Stimulated activated CD8-positive, alpha-beta memory T cell treated with anti-CD3 and anti-CD28 coated beads, Interleukin-7, amount 100 ng/mL, for 1 hour (primary cell): ENCODE results near the gene B4GALT4.
A peak's percentile ranks its signal among the peaks of the same experiment; 100 is the strongest.
"Not testable (repeated sequence)": the region's sequence is repeated elsewhere in the genome, so short reads cannot be mapped to it uniquely, and the experiment has no call there.

Source experiments
- DNase-seq, 2 donors: peaks; one replicate each; pipeline ENCODE4 v3.0.0-alpha.2; 2020; ENCODE audit warnings: low read depth in 2 of 2

B4GALT4 gene, protein sequence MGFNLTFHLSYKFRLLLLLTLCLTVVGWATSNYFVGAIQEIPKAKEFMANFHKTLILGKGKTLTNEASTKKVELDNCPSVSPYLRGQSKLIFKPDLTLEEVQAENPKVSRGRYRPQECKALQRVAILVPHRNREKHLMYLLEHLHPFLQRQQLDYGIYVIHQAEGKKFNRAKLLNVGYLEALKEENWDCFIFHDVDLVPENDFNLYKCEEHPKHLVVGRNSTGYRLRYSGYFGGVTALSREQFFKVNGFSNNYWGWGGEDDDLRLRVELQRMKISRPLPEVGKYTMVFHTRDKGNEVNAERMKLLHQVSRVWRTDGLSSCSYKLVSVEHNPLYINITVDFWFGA

DNA sequence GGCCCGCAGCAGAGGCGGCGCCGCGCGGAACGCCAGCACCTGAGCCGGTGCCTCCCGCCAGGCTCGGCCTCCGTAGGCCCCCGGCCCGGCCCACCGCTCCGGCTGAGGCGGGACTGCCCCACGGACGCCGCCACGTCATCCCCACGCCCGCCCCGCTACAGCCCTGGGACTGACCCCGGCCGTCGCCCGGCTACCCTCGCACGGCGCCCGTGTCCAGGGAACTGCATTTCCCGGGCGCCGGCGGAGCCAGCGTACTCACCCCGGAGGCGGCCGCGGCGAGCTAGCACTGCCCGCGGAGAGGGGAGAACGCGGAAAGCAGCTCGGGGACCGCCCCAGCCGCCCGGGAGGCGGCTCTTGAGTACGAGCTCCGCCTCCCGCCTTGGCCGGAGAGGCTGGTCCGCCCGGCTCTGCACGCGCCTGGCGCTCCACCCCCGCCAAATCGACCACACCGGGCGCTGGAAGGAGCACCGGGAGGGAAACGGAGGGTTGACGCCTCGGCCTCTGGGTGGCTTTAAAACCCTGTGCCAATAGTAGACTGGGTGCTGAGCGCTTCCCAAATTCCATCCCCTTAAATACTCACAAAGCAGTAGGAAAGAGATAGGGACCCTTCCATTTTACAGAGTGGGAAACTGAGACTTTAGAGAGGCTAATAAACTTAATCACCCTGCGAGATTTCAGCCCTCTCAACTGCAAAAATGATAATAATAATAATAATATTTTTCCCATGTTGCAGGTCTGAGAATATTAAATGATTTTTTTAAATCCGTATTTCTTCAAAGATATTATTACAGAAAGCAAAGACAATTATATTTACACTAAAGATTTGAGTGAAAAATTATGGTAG lies at the start of gene B4GALT4:
B4GALT4 (minus strand) TSS at position 288 of the 844 bp plus-strand sequence. CDS start 10,779 bp downstream, outside the sequence.
- peak; percentile 37 to 49 for DNase-seq

DNA sequence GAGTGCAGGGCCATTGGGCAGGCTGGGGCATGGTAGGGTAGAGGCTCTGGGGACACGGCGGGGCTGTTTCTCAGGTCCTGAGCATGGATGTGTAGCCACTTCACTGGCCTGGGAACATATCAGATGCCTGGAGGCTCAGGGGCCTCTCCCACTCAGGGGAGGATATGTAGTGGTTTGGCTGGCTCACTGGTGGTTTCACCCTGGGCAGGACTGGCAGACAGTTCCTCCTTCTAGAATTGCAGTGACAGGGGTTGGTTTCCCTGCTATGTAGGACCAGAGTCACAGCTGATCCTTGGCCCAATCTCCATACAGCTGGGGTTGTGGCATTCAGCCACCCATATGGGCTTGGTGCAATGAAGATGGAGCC lies 48.7 kb upstream of the B4GALT4 start:
- DNase-seq = no peak

DNA sequence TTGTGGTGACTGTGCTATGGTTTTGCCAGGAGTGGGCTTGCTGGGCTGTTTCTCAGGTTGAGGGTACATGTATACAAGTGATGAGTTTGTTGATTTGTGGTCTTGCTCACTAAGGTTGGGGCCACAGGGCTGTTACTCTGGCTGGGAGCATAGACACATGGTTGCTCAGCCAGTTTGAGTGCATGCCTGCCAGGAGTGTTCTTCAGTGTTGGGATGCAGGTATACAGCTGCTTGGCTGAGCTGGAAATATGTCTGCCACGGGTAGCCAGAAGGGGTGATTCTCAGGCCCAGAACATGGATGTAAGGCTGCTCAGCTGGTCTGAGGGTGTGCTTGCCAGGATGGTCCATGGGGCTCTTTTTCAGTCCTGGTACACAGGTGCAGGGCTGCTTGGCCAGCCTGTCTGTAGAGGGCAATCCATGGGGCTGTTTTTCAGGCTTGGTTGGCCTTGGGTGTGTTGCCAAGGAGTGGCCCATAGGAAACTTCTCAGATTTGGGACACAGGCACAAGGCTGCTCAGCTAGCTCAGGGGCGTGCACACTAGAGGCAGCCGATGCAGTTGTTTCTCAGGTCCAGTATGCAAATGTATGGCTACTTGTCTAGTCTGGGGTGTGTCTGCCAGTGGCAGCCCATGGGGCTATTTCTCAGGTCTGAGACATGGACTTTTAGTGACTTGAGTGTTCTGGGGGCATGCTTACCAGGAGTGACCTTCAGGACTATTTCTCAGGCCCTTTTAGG lies 48.2 kb upstream of the B4GALT4 start:
- no peak for DNase-seq

DNA sequence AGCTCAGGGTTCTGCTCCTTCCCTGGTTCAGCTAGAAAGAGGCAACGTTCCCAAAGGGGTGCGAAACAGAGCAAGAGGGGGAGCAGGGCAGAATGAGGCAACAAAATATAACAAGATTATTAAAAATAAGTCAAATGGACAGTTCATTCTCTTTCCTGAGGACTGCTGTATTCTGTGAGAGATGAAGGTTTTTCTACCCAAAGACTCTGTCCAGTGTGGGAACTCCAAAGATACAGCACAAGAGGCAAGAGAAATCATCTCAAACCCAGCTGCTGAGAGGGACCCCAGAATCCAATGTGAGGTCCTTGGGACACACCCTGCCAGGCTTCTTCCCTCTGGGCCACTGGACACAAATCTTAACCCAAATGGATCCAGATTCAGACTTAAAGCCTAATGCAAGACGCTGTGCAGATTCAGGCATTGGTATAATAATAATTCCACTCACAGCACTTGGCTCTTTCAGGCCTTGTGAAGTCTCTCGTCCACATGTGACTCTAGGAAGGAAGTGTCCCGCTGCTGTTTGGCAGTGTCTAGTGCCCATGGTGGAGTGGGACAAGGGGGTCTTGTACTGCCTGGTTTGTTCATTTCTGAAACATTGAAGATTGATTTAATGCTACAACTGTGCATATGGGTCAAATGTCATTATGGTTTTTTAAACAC lies 39.0 kb upstream of the B4GALT4 start:
- DNase-seq = no peak

DNA sequence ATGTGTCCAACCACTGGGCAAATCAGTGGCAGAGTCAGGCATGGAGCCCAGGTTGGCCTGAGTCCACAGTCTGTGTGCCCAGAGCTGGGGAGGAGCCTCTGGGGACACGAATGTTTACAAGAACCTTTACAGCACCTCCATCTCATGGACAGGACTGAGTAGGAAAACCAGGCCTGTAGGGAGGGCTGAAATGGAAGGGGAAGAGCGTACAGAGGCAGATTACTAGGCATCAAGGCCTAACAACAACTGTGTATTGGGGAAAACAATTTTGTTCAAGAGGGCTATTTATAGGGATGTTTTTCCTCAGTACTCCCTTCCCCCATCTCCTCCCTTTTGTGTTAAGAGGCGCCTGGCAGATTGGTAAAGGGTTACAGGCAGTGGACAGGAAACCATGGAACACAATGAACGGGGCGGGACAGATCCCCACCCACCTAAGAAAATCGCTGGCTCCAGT lies 38.5 kb upstream of the B4GALT4 start:
- no peak for DNase-seq

DNA sequence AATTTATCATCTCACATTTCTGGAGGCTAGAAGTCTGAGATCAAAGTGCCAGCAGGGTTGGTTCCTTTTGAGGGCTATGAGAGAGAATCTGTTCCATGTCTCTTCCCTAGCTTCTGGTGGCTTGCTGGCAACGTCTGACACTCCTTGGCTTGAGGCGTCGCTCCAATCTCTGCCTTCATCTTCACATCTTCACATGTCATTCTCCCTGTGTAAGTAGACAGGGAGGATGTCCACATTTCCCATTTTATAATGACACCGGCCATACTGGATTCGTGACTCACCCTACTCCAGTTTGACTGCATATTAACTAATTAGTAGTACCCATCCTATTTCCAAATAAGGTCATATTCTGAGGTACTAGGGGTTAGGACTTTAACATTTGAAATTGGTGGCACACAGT lies 36.0 kb upstream of the B4GALT4 start:
- no peak for DNase-seq

DNA sequence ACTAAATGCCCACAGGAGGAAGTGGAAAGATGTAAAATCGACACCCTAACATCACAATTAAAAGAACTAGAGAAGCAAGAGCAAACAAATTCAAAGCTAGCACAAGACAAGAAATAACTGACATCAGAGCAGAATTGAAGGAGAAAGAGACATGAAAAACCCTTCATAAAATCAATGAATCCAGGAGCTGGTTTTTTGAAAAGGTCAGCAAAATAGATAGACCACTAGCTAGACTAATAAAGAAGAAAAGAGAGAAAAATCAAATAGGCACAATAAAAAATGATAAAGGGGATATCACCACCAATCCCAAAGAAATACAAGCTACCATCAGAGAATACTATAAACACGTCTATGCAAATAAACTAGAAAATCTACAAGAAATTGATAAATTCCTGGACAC lies 29.5 kb upstream of the B4GALT4 start:
- not testable (repeated sequence) for DNase-seq

DNA sequence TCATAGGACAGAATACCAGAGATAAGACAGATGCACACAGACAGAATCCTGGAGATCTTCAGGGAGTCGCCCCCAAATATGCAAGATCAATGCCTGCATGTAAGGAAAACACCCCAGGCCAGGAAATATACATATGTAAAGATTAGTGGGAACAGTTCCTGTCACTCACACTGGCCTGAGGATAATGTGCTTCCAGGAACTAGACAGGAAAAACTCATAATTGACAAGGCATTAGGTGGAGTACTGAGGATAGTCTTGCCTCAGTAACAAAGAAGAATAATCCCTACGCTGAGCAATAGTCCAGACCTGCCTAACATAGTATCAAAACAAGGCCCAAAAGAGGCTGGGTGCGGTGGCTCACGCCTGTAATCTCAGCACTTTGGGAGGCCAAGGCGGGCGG lies 20.4 kb upstream of the B4GALT4 start:
- DNase-seq = no peak

DNA sequence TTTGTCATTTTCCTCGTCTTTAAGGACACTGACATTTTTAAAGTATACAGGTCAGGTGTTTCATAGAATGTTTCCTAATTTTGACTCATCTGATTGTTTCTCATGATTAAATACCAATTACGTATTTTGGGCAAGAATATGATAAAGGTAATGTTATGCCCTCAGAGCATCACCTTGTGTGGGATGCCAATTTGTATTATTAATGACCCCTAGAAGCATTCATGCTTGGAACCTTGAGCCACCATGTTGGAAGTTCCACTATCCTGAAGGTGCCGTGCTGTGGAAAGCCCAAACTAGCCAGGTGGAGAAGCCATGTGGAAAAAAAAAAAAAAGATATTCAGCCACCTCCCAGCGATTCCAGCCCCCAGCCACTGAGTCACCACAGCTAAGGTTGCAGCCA lies 19.1 kb upstream of the B4GALT4 start:
- DNase-seq = no peak

DNA sequence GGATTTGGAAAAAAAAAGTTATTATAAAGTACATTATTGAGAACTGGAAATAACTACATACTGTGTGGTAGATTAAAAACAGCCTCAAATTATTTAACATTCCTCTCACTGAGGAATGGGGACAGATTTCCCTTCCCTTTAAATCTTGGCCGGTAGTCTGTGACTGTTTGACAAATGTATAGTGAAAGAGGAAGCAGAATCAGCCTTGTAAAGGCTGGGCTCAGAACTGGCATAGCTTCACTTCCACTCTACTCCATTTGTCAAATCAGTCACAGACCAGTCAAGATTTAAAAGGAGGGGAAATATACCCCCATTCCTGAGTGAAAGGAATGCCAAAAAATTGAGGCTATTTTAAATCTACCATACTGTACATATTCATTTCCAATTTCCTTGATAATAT lies 18.2 kb upstream of the B4GALT4 start:
- no peak for DNase-seq

DNA sequence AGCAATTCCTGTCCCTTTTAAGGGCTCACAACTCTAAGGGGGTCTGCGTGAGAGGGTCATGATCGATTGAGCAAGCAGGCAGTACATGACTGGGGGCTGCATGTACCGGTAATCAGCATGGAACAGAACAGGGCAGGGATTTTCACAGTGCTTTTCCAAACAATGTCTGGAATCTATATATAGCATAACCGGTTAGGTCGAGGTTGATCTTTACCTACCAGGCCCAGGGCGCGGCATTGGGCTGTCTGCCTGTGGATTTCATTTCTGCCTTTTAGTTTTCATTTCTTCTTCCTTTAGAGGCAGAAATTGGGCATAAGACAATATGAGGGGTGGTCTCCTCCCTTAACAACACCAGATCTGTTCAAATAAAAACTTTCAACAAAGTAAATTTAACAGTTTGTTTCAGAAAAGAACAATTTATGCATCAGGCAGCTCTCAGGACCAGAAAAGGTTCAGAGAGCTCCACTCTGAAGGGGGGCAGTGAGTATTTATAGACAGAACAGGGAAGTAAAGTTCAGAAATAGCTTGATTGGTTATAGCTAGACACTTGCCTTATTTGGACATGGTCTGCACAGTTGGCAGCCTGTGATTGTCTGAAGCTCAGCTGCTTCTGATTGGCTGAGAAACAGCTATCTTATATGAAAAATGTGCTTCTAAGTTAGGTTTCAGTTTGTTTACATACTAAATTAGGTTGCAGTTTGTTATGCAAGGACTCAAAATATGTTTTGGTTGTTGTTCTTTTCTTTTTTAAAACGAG lies 17.2 kb upstream of the B4GALT4 start:
- DNase-seq = no peak

DNA sequence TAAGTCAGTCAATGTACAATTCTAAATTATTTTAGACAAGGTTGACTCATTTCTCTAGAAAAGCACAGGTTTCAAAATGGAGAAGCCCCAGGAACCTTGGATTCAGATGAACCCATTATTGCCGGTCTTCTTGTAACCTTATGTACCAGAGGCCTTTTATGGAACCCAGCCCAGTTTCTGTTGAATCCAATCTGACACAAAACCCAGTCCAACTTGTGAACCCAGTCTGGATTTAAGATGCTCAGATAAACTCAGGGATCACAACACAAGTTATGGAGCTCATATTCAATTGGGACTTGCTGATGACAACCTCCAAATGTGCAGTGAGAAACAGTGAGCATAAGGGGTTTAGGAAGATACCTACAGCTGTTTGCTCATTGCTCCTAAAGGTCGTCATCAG lies 16.4 kb upstream of the B4GALT4 start:
- DNase-seq = no peak

DNA sequence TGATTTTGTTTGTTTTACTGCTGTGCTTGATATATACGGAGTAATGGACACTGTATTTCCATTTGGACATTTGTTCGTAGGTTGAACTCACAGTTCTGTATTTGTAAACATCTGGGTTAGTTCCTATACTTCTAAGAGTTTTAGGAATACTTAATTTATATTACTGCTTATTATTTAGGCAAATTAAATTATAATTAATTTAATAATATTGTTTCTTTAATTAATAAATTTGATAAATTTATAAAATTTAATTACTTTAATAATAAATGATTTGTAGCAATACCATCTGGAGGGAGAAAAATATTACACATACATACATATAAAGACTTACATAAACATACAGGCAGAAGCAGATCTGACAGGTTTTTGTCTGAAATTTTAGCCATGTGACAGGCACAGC lies 14.5 kb upstream of the B4GALT4 start:
- DNase-seq = no peak

DNA sequence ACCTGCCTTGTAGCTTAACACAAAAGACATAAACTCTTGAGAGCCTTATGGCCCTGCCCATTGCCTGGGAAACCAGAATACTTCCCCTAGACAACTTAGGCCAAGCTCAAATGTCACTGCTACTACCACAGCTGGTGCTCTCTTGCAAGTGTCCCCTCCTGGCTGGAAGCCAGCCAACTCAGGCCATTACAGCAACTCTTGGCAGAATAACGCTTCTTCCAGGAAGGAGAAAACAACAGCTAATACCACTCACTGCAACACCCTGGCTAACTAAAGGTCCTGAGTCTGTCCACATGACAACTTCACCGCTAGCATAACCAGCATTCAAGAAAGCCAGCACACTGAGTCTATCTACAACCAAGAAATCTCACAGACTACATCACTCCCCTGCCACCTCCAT lies 5.1 kb upstream of the B4GALT4 start:
- DNase-seq = no peak

DNA sequence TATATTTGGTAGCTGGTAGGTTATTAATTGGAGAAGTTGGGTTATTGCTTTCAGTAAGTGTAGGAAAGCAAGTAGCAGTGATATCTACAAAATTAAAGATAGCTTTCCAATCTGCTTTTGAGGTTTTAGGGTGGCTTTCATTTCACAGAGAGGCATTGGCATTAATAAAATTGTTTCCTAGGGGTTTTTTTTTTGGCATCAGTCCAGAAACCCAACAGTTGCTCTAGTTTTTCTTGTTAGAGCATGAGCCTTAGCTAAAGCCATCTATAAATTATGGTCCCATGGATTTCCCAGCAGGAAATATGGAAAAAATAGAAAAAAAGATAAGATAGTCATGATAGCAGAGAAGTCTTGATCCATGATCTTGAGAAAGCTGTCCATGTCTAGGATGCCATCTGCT lies 3.0 kb upstream of the B4GALT4 start:
- no peak for DNase-seq

DNA sequence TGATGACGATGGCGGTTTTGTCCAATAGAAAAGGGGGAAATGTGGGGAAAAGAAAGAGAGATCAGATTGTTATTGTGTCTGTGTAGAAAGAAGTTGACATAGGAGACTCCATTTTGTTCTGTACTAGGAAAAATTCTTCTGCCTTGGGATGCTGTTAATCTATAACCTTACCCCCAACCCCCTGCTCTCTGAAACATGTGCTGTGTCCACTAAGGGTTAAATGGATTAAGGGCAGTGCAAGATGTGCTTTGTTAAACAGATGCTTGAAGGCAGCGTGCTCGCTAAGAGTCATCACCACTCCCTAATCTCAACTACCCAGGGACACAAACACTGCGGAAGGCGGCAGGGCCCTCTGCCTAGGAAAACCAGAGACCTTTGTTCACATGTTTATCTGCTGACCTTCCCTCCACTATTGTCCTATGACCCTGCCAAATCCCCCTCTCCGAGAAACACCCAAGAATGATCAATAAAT lies 2.4 kb upstream of the B4GALT4 start:
- not testable (repeated sequence) for DNase-seq

DNA sequence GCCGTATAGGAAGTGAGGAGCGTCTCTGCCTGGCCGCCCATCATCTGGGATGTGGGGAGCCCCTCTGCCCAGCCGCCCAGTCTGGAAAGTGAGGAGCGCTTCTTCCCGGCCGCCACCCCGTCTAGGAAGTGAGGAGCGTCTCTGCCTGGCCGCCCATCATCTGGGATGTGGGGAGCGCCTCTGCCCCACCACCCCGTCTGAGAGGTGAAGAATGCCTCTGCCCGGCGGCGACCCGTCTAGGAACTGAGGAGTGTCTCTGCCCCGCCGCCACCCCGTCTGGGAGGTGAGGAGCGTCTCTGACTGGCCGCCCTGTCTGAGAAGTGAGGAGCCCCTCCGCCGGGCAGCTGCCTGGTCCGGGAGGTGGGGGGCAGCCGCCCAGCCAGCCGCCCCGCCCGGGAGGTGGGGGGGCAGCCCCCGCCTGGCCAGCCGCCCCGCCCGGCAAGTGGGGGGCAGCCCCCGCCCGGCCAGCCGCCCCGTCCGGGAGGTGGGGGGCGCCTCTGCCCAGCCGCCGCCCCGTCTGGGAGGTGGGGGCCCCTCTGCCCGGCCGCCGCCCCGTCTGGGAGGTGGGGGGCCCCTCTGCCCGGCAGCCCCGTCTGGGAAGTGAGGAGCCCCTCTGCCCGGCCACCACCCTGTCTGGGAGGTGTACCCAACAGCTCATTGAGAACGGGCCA lies 1.8 kb upstream of the B4GALT4 start:
- DNase-seq = not testable (repeated sequence)

DNA sequence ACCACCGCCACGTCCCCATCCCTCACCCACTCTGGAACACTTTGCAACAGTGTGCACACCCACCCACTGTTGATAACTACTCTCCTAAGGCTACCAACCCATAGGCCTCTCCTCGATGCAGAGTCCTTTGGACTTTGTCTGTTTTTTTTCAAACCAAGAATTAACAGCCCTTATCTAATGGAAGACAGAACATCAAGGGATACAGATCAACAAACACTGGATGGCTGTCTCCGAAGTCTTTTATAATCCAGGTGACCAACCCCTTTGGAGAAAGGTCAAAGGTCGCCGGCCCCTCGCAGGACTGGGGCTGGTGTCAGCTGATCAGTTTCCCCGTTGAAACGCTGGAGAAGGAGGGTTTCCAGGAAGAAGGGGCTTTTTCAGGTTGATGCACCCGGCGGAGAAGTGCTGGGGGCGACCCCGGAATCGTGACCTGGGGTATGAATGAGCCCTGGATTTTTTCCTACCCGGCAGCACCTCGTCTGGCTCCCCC lies 532 bp downstream of the B4GALT4 start:
- DNase-seq = no peak

DNA sequence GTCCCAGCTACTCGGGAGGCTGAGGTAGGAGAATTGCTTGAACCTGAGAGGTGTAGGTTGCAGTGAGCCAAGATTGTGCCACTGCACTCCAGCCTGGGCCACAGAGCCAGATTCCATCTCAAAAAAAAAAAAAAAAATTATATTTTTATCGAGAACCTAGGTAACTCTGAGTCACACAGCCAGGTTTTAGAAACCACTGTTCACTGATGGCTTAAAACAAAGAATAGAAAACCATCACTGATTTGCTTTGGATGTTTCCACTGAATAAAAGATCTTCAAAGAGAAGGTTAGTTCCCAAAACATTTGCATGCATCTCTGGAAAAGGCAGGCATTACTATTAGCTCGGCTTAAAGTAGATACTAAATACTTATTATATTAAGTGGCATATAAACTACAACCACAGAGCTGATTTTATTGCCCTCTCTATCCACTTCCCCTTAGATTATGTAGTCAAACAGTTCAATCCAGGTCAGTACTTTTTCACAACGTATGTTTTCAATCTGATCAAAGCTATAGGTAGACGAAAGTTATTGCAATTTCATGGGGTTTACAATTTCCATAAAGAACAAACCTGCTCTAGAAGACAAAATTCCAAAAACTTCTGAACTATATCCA lies 1.4 kb downstream of the B4GALT4 start:
- no peak for DNase-seq

DNA sequence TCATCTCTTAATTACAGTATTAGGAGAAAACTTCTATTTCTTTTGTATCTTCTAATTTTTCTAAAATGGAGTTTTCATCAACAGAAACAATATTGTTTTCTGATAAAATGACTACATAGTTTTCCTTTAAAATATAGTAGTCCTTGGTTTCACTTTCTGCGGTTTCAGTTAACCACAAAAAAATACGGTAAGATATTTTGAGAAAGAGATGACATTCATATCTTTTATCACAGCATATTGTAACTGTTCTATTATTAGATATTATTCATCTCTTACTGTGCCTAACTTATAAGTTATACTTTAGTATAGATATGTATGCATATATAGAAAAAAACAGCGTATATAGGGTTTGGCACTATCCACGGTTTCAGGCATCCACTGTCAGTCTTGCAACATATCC lies 2.3 kb downstream of the B4GALT4 start:
- no peak for DNase-seq
